T-helper 2 cell (primary cell): ENCODE data around the gene MPC1.
A peak's percentile ranks its signal among the peaks of the same experiment; 100 is the strongest.

ENCODE experiments used
- DNase-seq, 5 experiments: peaks; one replicate each; pipeline versions ENCODE4 v3.0.0 to v3.0.0-alpha.2; 2012 to 2022
- total RNA-seq, 2 donors: gene quantifications; one replicate each; lab custom pipeline; 2026; lab: John Stamatoyannopoulos, UW

The MPC1 gene
- total RNA-seq, result 10.9 to 20.1 reads per million in 2 donors

- DNase-seq, result peak; percentile 86 to 97 (median 92)
Observed at GRCh38 chr6:166382933-166383801, at the start of gene MPC1. TSS of gene MPC1 (minus strand) at chr6:166382940. CDS start at chr6:166382876, 64 bp downstream.

GRCh38 chr6:166430269-166430668 lies 47.5 kb upstream of the MPC1 start:
- no peak for DNase-seq

- DNase-seq, result no peak
Observed at GRCh38 chr6:166424431-166424830, 41.7 kb upstream of the MPC1 start.

- no peak for DNase-seq
Observed at GRCh38 chr6:166423781-166424180, 41.0 kb upstream of the MPC1 start.

- no peak for DNase-seq
Observed at GRCh38 chr6:166423051-166423745, 40.5 kb upstream of the MPC1 start.

GRCh38 chr6:166422201-166422940 lies 39.6 kb upstream of the MPC1 start:
- DNase-seq, result no peak

- no peak for DNase-seq
Observed at GRCh38 chr6:166420351-166420750, 37.6 kb upstream of the MPC1 start.

GRCh38 chr6:166419717-166420116 lies 37.0 kb upstream of the MPC1 start:
- DNase-seq, result no peak

- DNase-seq, result peak in 3 of 5 experiments; percentile 9 to 82 (median 76)
Observed at GRCh38 chr6:166419286-166419685, 36.5 kb upstream of the MPC1 start.

- peak in 1 of 5 experiments; percentile 62 for DNase-seq
Observed at GRCh38 chr6:166418691-166419143, 36.0 kb upstream of the MPC1 start.

GRCh38 chr6:166417285-166417691 lies 34.5 kb upstream of the MPC1 start:
- peak in 3 of 5 experiments; percentile 17 to 97 (median 85) for DNase-seq

- peak in 1 of 5 experiments; percentile 30 for DNase-seq
Observed at GRCh38 chr6:166415833-166416347, 33.1 kb upstream of the MPC1 start.

GRCh38 chr6:166415306-166415705 lies 32.6 kb upstream of the MPC1 start:
- peak in 2 of 5 experiments; percentile 62 to 95 for DNase-seq

GRCh38 chr6:166413491-166413951 lies 30.8 kb upstream of the MPC1 start:
- DNase-seq, result peak in 2 of 5 experiments; percentile 16 to 56

GRCh38 chr6:166412911-166413384 lies 30.2 kb upstream of the MPC1 start:
- DNase-seq, result no peak

GRCh38 chr6:166412156-166412910 lies 29.6 kb upstream of the MPC1 start:
- DNase-seq, result no peak

GRCh38 chr6:166411721-166412151 lies 29.0 kb upstream of the MPC1 start:
- peak in 2 of 5 experiments; percentile 65 to 78 for DNase-seq

- DNase-seq, result no peak
Observed at GRCh38 chr6:166411271-166411670, 28.5 kb upstream of the MPC1 start.

- no peak for DNase-seq
Observed at GRCh38 chr6:166410426-166410935, 27.7 kb upstream of the MPC1 start.

GRCh38 chr6:166408936-166409755 lies 26.4 kb upstream of the MPC1 start:
- DNase-seq, result no peak
